Measurements from ENCODE around the gene ELAC2.

Gene ELAC2

GRCh38 chr17:13030459-13031300, 12.9 kb upstream of the ELAC2 start:
- peak; percentile 14; the same call in 1 of the 2 replicates for TF ChIP-seq GATA2 (IDR thresholded peaks at IDR 0.05; ENCODE audit: low read depth, low read length)
- TF ChIP-seq GATA3 (IDR thresholded peaks at IDR 0.05; ENCODE audit: low read depth, low read length) = peak; percentile 63

GRCh38 chr17:13030056-13030455, 12.2 kb upstream of the ELAC2 start:
- no peak for TF ChIP-seq GATA3 (IDR thresholded peaks at IDR 0.05; ENCODE audit: low read depth, low read length)
- TF ChIP-seq GATA2 (IDR thresholded peaks at IDR 0.05; ENCODE audit: low read depth, low read length) = peak; percentile 35; the same call in 1 of the 2 replicates

GRCh38 chr17:13029340-13029739, 11.5 kb upstream of the ELAC2 start:
- no peak for TF ChIP-seq GATA3 (IDR thresholded peaks at IDR 0.05; ENCODE audit: low read depth, low read length)
- TF ChIP-seq GATA2 (IDR thresholded peaks at IDR 0.05; ENCODE audit: low read depth, low read length) = no peak

- no peak for TF ChIP-seq GATA2 (IDR thresholded peaks at IDR 0.05; ENCODE audit: low read depth, low read length)
- TF ChIP-seq GATA3 (IDR thresholded peaks at IDR 0.05; ENCODE audit: low read depth, low read length) = no peak
Observed at GRCh38 chr17:13027246-13027645, 9.4 kb upstream of the ELAC2 start.

- TF ChIP-seq GATA2 (IDR thresholded peaks at IDR 0.05; ENCODE audit: low read depth, low read length) = no peak
Observed at GRCh38 chr17:13025687-13026086, 7.9 kb upstream of the ELAC2 start.

GRCh38 chr17:13025258-13025627, 7.4 kb upstream of the ELAC2 start:
- TF ChIP-seq GATA2 (IDR thresholded peaks at IDR 0.05; ENCODE audit: low read depth, low read length) (no peak), GATA3 (IDR thresholded peaks at IDR 0.05; ENCODE audit: low read depth, low read length) (no peak)

GRCh38 chr17:13024526-13025257, 6.9 kb upstream of the ELAC2 start:
- TF ChIP-seq GATA3 (IDR thresholded peaks at IDR 0.05; ENCODE audit: low read depth, low read length) = no peak
- TF ChIP-seq GATA2 (IDR thresholded peaks at IDR 0.05; ENCODE audit: low read depth, low read length) = no peak

GRCh38 chr17:13024016-13024415, 6.2 kb upstream of the ELAC2 start:
- TF ChIP-seq GATA3 (IDR thresholded peaks at IDR 0.05; ENCODE audit: low read depth, low read length) (no peak), GATA2 (IDR thresholded peaks at IDR 0.05; ENCODE audit: low read depth, low read length) (no peak)

- TF ChIP-seq GATA3 (IDR thresholded peaks at IDR 0.05; ENCODE audit: low read depth, low read length) (no peak), GATA2 (IDR thresholded peaks at IDR 0.05; ENCODE audit: low read depth, low read length) (no peak)
Observed at GRCh38 chr17:13016881-13017654, 759 bp downstream of the ELAC2 start.

GRCh38 chr17:13014801-13015200, 3.0 kb downstream of the ELAC2 start:
- no peak for TF ChIP-seq GATA3 (IDR thresholded peaks at IDR 0.05; ENCODE audit: low read depth, low read length)
- no peak for TF ChIP-seq GATA2 (IDR thresholded peaks at IDR 0.05; ENCODE audit: low read depth, low read length)

GRCh38 chr17:13010959-13011358, 6.9 kb downstream of the ELAC2 start:
- TF ChIP-seq GATA3 (IDR thresholded peaks at IDR 0.05; ENCODE audit: low read depth, low read length) = no peak
- TF ChIP-seq GATA2 (IDR thresholded peaks at IDR 0.05; ENCODE audit: low read depth, low read length) = no peak

GRCh38 chr17:13008461-13008860, 9.4 kb downstream of the ELAC2 start:
- TF ChIP-seq GATA2 (IDR thresholded peaks at IDR 0.05; ENCODE audit: low read depth, low read length) = no peak
- no peak for TF ChIP-seq GATA3 (IDR thresholded peaks at IDR 0.05; ENCODE audit: low read depth, low read length)

- TF ChIP-seq GATA2 (IDR thresholded peaks at IDR 0.05; ENCODE audit: low read depth, low read length) (no peak), GATA3 (IDR thresholded peaks at IDR 0.05; ENCODE audit: low read depth, low read length) (no peak)
Observed at GRCh38 chr17:13005530-13005929, 12.3 kb downstream of the ELAC2 start.

GRCh38 chr17:13004336-13004735, 13.5 kb downstream of the ELAC2 start:
- no peak for TF ChIP-seq GATA3 (IDR thresholded peaks at IDR 0.05; ENCODE audit: low read depth, low read length)
